ENCODE data around the gene ATP7B. TPM values are rescaled to one million over a fixed set of nuclear protein-coding genes. Genes with fewer than 3 reads are reported as not detected.

Gene ATP7B
- total and polyA plus RNA-seq, 2 experiments from 2014 or later = 2.2 to 12.8 TPM

- Histone ChIP-seq H2AFZ (no peak overlapping the region), H3K9me2 (ENCODE audit: insufficient read depth) (no peaks in the 10 kb centered on the region), H3K36me3 (ENCODE audit: insufficient read depth) (no peaks in the 10 kb centered on the region), H3K4me1 (ENCODE audit: insufficient read depth) (peaks cover 26% of the 10 kb centered on the region), H4K20me1 (replicated peaks; ENCODE audit: insufficient read depth) (no peaks in the 10 kb centered on the region), H3K4me2 (0 out of 2 replicates have a peak overlapping the region, but pooled peaks have one; percentile 54), H3K27me3 (ENCODE audit: insufficient read depth) (no peaks in the 10 kb centered on the region), H3K4me3 (no peak overlapping the region), H3K79me2 (replicated peaks; ENCODE audit: insufficient read depth) (no peaks in the 10 kb centered on the region; the same call in 1 of the 2 replicates), H3F3A (replicated peaks; ENCODE audit: low read depth) (no peaks in the 10 kb centered on the region), H3K27ac (ENCODE audit: low read depth) (no peak overlapping the region)
- TF ChIP-seq EZH2 (IDR thresholded peaks at IDR 0.05; ENCODE audit: low read depth, unreplicated experiment) (no peak), CREB1 (CRISPR knock-in tag; IDR thresholded peaks at IDR 0.05; ENCODE audit: low read depth) (no peak), EZH2phosphoT487 (IDR thresholded peaks at IDR 0.05; ENCODE audit: unreplicated experiment) (no peak), REST (IDR thresholded peaks at IDR 0.05; ENCODE audit: unreplicated experiment) (no peak), CTCF (conservative IDR thresholded peaks at IDR 0.05; ENCODE audit: low read depth in 2 of 2) (no peak), NANOG (IDR thresholded peaks at IDR 0.05; ENCODE audit: borderline replicate concordance) (no peak), ETS1 (IDR thresholded peaks at IDR 0.05) (no peak), STAT1 (IDR thresholded peaks at IDR 0.05; ENCODE audit: unreplicated experiment) (no peak), POLR2AphosphoS5 (IDR thresholded peaks at IDR 0.05; ENCODE audit: low read depth) (no peak), ZNF331 (CRISPR knock-in tag; IDR thresholded peaks at IDR 0.05; ENCODE audit: low read depth) (no peak), ZNF462 (CRISPR knock-in tag; IDR thresholded peaks at IDR 0.05) (no peak), ZNF114 (CRISPR knock-in tag; IDR thresholded peaks at IDR 0.05) (no peak), JUNB (IDR thresholded peaks at IDR 0.05; ENCODE audit: unreplicated experiment) (no peak)
- peaks cover 8% of the 10 kb centered on the region for H3K36me3 Mint-ChIP-seq (ENCODE audit: low read depth)
- peaks cover 4% of the 10 kb centered on the region; the same call in 2 of the 3 replicates for H3K9me3 Mint-ChIP-seq
- ATAC-seq (peak; percentile 20), DNase-seq (ENCODE audit: low spot score) (peak; percentile 50)
- H3K27me3 Mint-ChIP-seq (ENCODE audit: insufficient read depth, low read depth, poor library complexity) = peaks cover 18% of the 10 kb centered on the region
- no peak overlapping the region for H3K27ac Mint-ChIP-seq
- H3K4me1 Mint-ChIP-seq = peaks cover 41% of the 10 kb centered on the region
- no peak overlapping the region for H3K4me3 Mint-ChIP-seq
These were observed 8.9 kb downstream of the ATP7B start for GRCh38 chr13:52002361-52002760.
